GM18508 (cell line): ENCODE data around the gene RTN4IP1.
"Not testable (repeated sequence)": the region's sequence is repeated elsewhere in the genome, so short reads cannot be mapped to it uniquely, and the experiment has no call there.

Experiments
- ATAC-seq: cut with Tn5 transposase; IDR thresholded peaks from one replicate; pipeline ENCODE4 v1.9.1; 2021; ENCODE audit warnings: moderate number of reproducible peaks; ENCODE audit not compliant: insufficient read depth, unreplicated experiment

Gene RTN4IP1

DNA sequence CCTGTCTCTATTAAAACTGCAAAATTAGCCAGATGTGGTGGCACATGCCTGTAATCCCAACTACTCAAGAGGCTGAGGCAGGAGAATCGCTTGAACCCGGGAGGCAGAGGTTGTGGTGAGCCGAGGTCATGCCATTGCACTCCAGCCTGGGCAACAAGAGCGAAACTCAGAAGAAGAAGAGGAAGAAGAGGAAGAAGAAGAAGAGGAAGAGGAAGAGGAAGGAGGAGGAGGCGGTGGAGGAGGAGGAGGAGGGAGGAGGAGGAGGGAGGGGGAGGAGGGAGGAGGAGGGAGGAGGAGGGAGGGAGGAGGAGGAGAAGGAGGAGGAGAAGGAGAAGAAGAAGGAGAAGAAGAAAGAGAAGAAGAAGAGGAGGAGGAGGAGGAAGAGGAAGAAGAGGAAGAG lies 40.4 kb downstream of the RTN4IP1 start:
- not testable (repeated sequence) for ATAC-seq

DNA sequence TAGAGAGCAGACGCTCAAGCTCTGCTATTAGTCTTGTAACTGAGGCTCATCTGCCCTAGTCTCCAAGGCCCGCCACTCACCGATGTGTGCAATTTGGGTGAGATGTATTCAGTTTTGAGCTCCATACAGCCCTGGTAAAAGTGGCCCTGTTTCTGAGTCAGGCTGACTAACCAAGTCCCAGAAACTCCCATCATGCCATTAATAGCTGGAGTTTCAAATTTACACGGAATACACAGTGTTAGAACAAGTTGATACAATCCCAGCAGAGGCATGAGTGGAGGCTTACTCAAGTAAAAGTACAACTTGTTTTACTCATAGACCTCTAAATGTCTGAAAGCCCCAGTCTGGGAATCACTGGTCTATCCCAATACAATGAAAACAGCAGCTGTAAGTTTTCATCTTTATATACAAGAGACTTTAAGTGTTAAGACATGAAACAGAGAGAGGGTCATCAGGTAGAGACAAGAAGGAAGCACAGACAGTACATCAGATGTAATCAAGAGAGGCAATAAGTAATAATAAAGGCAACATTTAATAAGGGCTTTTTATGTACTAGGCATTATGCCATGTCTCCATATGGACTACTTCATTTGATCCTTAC lies 42.4 kb downstream of the RTN4IP1 start:
- no peak for ATAC-seq

DNA sequence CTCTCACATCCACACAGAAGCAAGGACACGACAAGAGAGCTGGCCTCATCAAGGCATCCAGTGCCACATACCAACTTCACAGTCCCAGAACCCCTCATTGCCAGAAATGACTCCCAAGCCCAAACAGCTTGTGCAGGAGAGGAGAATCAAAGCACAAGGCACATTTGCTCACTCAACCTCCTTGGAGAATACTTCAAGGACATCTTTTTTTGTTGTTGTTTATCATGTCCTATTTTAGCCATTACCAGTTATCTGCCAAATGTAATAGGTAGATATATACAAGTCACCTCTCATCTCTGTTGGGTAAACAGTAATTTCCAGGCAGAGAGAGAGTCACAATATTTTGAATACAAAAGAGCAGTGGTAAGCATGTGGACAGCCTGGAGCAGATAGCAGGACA lies 47.8 kb downstream of the RTN4IP1 start:
- ATAC-seq = no peak

DNA sequence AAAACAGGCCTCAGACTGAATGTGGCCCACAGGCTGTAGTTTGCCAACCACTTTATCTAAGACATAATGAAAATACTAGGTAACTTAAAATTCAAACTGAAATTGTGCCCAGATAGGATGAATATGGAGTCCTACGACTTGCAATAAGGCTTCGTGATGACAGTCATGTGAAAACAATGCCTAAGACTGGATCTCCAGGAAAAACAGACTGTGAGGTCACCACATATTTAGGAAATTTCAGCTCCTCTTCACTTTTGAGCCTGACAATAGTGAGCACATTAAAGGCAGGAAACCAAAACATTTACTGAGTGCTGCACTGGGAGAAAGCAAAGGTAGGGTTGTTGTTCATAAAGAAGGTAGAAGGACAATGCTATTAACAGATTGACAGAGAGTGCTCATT lies 50.0 kb downstream of the RTN4IP1 start:
- no peak for ATAC-seq

DNA sequence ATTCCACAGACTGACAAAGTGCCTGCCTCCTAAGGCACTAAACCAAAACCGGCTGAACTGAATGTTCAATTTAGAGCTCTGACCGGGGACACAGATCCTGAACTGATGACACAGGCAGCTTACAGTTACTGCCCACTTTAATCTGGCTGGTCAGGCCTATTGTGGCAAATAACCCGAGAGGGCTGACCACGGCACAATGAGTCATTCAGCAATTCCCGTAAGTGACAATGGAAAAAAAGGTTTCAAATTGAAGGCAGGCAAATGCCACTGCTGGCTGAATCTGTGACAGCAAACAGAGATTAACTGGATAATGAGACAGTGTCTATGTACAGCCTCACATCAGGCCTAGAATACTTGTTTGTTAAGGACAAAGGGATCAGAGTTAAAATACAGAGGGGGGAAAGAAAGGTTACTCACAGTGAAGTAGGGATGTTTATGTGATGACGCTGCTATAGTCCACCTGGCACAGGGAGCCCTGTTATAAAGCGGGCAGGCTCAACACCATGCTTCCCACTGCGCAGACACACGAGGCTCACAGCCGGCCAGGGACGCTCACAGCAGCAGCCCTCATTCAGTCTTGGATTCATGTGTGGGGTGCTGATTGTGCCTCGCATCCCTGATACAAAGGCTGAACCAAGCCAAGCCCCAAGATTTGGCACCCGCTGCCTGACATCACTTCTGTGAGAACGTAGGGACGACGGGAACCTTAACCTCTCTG lies 54.4 kb downstream of the RTN4IP1 start:
- ATAC-seq = no peak

GRCh38 chr6:106572875-106573585 lies 56.3 kb downstream of the RTN4IP1 start:
- ATAC-seq = no peak

DNA sequence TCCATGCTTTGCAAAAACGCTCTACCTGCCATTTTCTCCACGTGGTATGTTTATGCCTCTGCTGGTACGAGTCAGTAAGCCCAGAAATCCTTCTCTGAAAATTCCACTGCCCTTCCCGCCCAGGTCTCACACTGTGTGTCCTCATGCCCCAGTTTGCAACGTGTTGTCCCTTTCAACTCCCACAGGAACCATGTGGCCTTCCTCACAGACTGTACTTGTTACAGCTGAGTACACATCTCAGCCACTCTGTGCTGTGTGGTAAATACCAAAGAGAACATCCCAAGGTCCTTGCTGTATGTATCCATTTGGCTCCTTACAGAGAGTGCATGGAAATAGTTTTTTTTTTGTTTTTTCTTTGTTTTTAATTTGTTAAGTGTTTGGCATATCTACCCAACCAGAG lies 56.9 kb downstream of the RTN4IP1 start:
- no peak for ATAC-seq

- ATAC-seq = no peak
Observed at GRCh38 chr6:106569428-106569827, 59.9 kb downstream of the RTN4IP1 start.

- no peak for ATAC-seq
Observed at GRCh38 chr6:106568530-106568929, 60.8 kb downstream of the RTN4IP1 start.

DNA sequence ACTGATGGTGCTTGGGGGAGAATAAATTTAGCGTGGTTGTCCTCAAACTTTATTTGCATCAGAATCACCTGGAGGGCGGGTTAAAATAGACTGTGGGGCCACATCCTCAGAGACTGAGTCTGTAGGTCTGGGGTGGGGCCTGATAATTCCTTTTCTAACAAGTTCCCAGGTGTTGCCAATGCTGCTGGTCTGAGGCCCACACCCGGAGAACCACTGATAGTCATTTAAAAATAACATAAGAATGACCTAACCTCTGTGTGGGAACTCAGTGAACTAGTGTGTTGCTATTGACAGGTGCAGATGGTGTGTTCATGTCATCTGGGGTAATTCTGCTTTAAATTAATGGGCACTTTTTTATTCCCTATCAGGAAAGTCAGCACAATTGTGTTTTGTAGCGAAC lies 64.8 kb downstream of the RTN4IP1 start:
- ATAC-seq = no peak

- ATAC-seq = no peak
Observed at GRCh38 chr6:106563614-106564013, 65.7 kb downstream of the RTN4IP1 start.

DNA sequence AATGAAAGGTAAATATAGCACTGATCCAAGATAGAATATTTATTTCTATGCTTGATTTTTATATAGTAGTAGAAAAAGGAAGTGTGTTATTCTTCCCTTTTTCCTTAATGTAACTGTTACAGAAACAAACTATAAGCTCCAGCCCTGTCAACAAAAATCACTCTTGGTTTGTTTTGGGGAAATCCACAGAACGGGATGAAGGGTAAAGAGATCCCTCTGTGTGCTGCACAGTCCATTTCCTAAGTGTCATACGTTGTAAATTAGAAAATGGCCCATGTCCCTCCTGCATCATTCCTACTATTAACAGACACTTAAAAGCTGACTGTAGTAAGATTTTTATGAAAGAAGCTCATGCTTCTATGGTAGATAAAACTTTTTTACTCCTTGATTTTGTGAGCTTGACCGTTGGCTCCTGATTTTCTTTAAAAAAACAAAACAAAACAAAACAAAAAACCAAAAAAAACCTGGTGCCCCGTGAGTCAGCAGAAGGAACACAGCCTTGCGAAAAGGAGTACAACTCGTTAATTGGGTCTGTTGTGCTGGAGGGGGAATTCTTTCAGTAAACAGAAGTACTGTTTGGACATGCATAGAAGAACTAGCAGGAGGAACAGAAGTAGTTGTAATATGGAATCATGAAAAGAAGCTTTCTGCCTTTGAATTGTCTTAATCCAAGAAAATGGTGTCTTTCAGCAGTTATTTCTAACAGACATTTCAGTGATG lies 67.5 kb downstream of the RTN4IP1 start:
- ATAC-seq = no peak

GRCh38 chr6:106560996-106561685 lies 68.2 kb downstream of the RTN4IP1 start:
- no peak for ATAC-seq

- not testable (repeated sequence) for ATAC-seq
Observed at GRCh38 chr6:106559659-106560058, 69.6 kb downstream of the RTN4IP1 start.

DNA sequence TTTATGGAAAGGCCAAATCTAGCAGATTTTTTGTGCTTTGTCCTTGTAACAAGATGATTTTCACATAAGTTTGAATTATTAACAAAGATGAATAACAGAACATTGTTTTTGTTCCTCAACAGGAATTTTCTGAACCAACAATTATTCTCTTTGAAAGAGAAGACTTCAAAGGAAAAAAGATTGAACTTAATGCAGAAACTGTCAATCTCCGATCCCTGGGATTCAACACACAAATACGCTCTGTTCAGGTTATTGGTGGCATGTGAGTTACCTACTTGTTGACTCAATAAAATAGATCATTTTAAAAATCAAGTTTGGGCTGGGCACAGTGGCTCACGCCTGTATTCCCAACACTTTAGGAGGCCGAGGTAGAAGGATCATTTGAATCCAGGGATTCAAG lies 70.9 kb downstream of the RTN4IP1 start:
- ATAC-seq = no peak

DNA sequence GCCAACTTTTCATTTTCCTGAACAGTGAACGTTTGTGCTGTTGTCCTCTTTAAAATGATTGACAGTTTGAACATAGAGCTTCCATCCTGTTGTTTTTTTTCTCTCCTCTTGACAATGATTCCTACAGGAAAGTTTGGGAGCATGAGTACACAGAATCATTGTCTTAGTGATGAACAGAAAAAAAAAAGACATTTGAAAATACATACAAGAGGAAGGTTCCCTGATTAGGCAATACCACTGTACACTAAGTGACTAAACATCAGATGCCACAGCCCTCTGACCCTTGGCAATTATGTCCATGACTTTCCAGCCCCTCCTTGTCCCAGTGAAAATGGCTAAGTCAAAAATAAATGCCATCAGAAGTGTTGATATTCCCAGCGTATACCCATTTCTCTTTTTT lies 71.5 kb downstream of the RTN4IP1 start:
- no peak for ATAC-seq

DNA sequence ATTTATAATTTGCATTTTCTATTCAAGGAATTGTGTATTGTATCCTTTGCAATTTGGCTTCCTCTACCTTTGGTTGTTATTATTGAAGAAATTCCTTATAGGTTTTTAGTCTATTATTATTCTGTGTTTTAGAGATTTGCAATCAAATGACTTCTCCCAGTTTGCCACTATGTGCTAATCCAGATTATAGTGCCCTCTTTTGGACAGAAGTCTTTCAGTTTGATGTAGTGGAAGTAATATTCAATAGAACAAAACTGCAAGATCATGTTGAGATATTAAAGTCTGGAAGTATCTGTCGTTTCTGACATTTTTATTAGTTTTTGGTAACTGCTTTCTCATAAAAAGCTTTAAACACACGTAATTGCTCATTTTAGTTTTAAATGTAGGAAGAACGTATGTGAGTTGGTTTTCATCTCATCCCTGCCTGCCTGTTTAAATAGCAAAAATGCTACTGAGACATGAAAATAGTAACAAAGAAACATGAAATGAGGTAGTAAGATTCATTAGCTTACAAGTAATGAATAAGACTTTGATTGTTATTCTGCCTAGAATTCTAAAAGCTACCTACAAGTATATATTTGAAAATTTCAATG lies 72.8 kb downstream of the RTN4IP1 start:
- ATAC-seq = no peak

DNA sequence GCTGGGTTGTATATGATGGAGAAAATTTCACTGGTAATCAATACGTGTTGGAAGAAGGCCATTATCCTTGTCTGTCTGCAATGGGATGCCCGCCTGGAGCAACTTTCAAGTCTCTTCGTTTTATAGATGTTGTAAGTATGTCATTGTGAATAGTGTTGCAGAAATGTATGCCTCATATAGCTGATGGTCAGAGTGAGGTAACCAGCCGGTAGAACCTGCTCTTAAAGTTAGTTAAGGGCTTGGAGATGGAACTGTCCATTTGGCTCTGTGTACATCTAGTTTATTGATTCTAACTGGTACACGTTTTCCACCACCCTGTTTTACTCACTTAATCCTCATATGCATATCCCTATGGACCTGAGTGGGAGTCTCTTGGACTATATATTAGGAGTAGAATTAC lies 73.5 kb downstream of the RTN4IP1 start:
- ATAC-seq = no peak

DNA sequence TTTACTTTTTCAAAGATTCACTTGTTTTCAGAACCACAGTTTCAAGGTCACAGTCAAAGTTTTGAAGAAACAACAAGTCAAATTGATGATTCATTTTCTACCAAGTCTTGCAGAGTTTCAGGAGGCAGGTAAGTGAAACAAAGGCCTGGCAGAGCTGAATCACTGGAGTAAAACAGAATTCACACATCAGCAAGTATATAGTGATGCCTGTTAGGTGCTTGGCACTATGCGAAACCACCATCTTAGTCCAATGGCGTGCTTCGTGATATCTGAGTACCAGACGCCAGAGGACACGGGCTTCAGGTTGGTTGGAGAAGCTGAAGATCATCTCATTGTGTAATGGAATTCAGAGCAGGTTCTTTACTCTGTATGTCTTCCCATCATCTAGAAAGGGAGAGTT lies 75.9 kb downstream of the RTN4IP1 start:
- no peak for ATAC-seq

- no peak for ATAC-seq
Observed at GRCh38 chr6:106551155-106551554, 78.1 kb downstream of the RTN4IP1 start.
